Erythroblast (primary cell): Measurements from ENCODE around the gene SEMA3A.

Experiments
- GATA1 ChIP-seq: IDR thresholded peaks from 2 replicates; pipeline ENCODE4 v1.6.1; 2011; ENCODE audit warnings: low read depth, mild to moderate bottlenecking, control low read depth, low read length, moderate library complexity
- POLR2A ChIP-seq: IDR thresholded peaks from 2 replicates; pipeline ENCODE4 v1.6.1; 2011; ENCODE audit warnings: mild to moderate bottlenecking, low read length

DNA sequence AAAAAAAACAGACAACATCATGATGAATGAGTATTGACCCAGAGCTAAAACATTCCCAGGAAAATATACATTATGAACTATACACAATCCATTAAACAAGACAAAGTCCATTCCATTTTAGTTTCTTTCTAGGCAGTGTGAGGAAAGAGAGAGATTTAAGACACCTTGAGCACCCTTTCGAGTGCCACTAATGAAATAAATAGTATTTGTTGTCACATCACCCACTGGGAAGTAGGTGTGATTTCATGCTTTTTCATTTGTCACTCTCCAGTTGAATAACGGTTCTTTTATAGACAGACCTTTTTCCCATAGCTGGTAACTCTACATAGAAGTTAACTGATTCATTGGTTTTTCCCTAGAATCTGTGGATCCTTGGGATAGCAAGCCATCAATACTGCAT lies 29.9 kb upstream of the SEMA3A start:
- TF ChIP-seq POLR2A (no peak), GATA1 (no peak)
